Endothelial cell of umbilical vein (primary cell): Measurements from ENCODE around the gene CABLES1.

Source experiments
- CTCF ChIP-seq, 2 donors: IDR thresholded peaks; 1 replicate in 1 of 2; 2 replicates in 1 of 2; pipeline ENCODE4 v1.5.1; 2011; ENCODE audit warnings: low read length in 2 of 2, mild to moderate bottlenecking in 2 of 2, moderate library complexity in 2 of 2, control low read depth in 1 of 2, inconsistent platforms in 1 of 2, low read depth in 1 of 2; ENCODE audit not compliant: insufficient read depth in 1 of 2; ENCODE audit errors: extremely low read depth in 1 of 2
- EZH2 ChIP-seq: IDR thresholded peaks from 2 replicates; pipeline ENCODE4 v1.6.1; 2012; ENCODE audit warnings: borderline replicate concordance, low read depth, mild to moderate bottlenecking, moderate library complexity, low read length, inconsistent platforms; ENCODE audit not compliant: severe bottlenecking
- MYC ChIP-seq: IDR thresholded peaks from one replicate; pipeline ENCODE4 v1.6.1; 2011; ENCODE audit warnings: mild to moderate bottlenecking, low read depth, low read length
- POLR2A ChIP-seq: IDR thresholded peaks from 2 replicates; pipeline ENCODE4 v1.6.1; 2012; ENCODE audit warnings: low read depth, mild to moderate bottlenecking, control low read depth, low read length
- POLR2AphosphoS5 ChIP-seq: IDR thresholded peaks from 2 replicates; pipeline ENCODE4 v1.6.1; 2012; ENCODE audit warnings: low read depth, mild to moderate bottlenecking, control low read depth, low read length, moderate library complexity; ENCODE audit not compliant: insufficient read depth

DNA sequence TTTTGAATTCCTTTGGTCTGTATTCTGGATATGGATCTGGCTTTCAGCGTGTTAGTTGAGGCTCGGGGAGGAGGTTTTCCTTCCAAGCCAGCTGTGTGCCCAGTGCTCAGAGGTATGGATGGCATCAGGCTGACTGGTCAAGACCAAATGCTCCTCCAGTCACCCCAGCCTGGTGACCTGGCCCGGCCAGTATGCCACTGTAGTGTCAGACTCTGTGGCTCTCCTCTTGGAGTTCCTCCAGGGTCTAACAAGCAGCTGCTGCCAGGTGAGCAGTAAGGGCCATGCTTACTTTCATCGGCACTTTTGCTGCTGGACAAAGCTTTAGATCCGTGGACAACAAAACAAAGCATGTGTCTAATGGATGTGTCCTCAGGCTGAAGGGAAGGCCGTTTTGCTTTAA, 44.1 kb downstream of the CABLES1 start:
- TF ChIP-seq CTCF (IDR thresholded peaks at IDR 0.05; ENCODE audit: extremely low read depth in 1 of 2, insufficient read depth in 1 of 2, low read depth in 1 of 2, low read length in 2 of 2): no peak
- TF ChIP-seq POLR2A: no peak
- no peak for TF ChIP-seq MYC
- TF ChIP-seq POLR2AphosphoS5: no peak
- no peak for TF ChIP-seq EZH2
